RWPE2 (cell line): ENCODE data around the gene TP63.

Experiments used
- ATAC-seq: fragments of 200-7000 bp; cut with Tn5 transposase; 3 replicates; pipeline ENCODE4 v1.9.1; 2021; ENCODE audit warnings: low read depth
- DNase-seq: peaks from one replicate; pipeline ENCODE4 v3.0.0-alpha.2; 2020; ENCODE audit warnings: low spot score
- H3K27ac ChIP-seq: fragments of 450-650 bp; 2 replicates; pipeline ENCODE4 v1.5.1; 2017; ENCODE audit warnings: mild to moderate bottlenecking; ENCODE audit not compliant: poor library complexity, severe bottlenecking
- H3K27me3 ChIP-seq: fragments of 250-450 bp; sonication (Bioruptor Pico); 2 replicates; pipeline ENCODE4 v1.5.1; 2021; ENCODE audit warnings: mild to moderate bottlenecking, moderate library complexity; ENCODE audit not compliant: insufficient read depth, poor library complexity, severe bottlenecking
- H3K36me3 ChIP-seq: fragments of 250-450 bp; sonication (Bioruptor Pico); 2 replicates; pipeline ENCODE4 v1.5.1; 2020; ENCODE audit warnings: low read depth, mild to moderate bottlenecking, moderate library complexity
- H3K4me1 ChIP-seq: fragments of 250-450 bp; sonication (Bioruptor Pico); 2 replicates; pipeline ENCODE4 v1.5.1; 2021; ENCODE audit warnings: mild to moderate bottlenecking, moderate library complexity; ENCODE audit not compliant: insufficient read depth, poor library complexity, severe bottlenecking
- H3K4me3 ChIP-seq: fragments of 250-450 bp; sonication (Bioruptor Pico); 2 replicates; pipeline ENCODE4 v1.5.1; 2021; ENCODE audit warnings: mild to moderate bottlenecking, moderate library complexity; ENCODE audit not compliant: severe bottlenecking
- H3K9me3 ChIP-seq: fragments of 250-450 bp; sonication (Bioruptor Pico); 2 replicates; pipeline ENCODE4 v1.5.1; 2021; ENCODE audit warnings: mild to moderate bottlenecking, moderate library complexity; ENCODE audit not compliant: severe bottlenecking
- CTCF ChIP-seq: fragments of 450-650 bp; IDR thresholded peaks from one replicate; pipeline ENCODE4 v1.5.1; 2017; ENCODE audit warnings: mild to moderate bottlenecking, moderate library complexity; ENCODE audit not compliant: poor library complexity, severe bottlenecking

Gene TP63

GRCh38 chr3:189773056-189773455, 141.9 kb downstream of the TP63 start:
- H3K27me3 ChIP-seq = no peaks in the 10 kb centered on the region
- H3K36me3 ChIP-seq = no peaks in the 10 kb centered on the region
- no peak for TF ChIP-seq CTCF
- DNase-seq (no peak), ATAC-seq (peak; percentile 65)
- no peak overlapping the region for H3K4me3 ChIP-seq
- H3K4me1 ChIP-seq = peaks cover 14% of the 10 kb centered on the region
- no peaks in the 10 kb centered on the region for H3K9me3 ChIP-seq
- peak overlapping the region; percentile 50 for H3K27ac ChIP-seq

GRCh38 chr3:189776149-189776824, 145.1 kb downstream of the TP63 start:
- Histone ChIP-seq H3K9me3 (no peaks in the 10 kb centered on the region), H3K36me3 (no peaks in the 10 kb centered on the region), H3K27me3 (no peaks in the 10 kb centered on the region), H3K27ac (no peak overlapping the region), H3K4me3 (no peak overlapping the region), H3K4me1 (peaks cover 14% of the 10 kb centered on the region)
- DNase-seq (no peak), ATAC-seq (no peak)
- no peak for TF ChIP-seq CTCF

- ATAC-seq (no peak), DNase-seq (no peak)
- Histone ChIP-seq H3K36me3 (no peaks in the 10 kb centered on the region), H3K9me3 (no peaks in the 10 kb centered on the region), H3K27ac (no peak overlapping the region), H3K27me3 (no peaks in the 10 kb centered on the region), H3K4me3 (no peak overlapping the region), H3K4me1 (peaks cover 1% of the 10 kb centered on the region)
- no peak for TF ChIP-seq CTCF
Observed at GRCh38 chr3:189778340-189778950, 147.3 kb downstream of the TP63 start.

GRCh38 chr3:189779166-189779565, 148.0 kb downstream of the TP63 start:
- Histone ChIP-seq H3K9me3 (no peaks in the 10 kb centered on the region), H3K27me3 (no peaks in the 10 kb centered on the region), H3K36me3 (no peaks in the 10 kb centered on the region), H3K4me3 (no peak overlapping the region), H3K27ac (no peak overlapping the region), H3K4me1 (no peaks in the 10 kb centered on the region)
- no peak for ATAC-seq
- DNase-seq = no peak
- no peak for TF ChIP-seq CTCF
